KG1 (cell line): Measurements from ENCODE around the gene TFDP2.
"Not testable (repeated sequence)": the region's sequence is repeated elsewhere in the genome, so short reads cannot be mapped to it uniquely, and the experiment has no call there.

ENCODE experiments used
- DNase-seq: peaks from one replicate; lab custom pipeline; 2025; lab: John Stamatoyannopoulos, UW

Gene TFDP2

GRCh38 chr3:142148792-142149672 is at the start of gene TFDP2:
TFDP2 (minus strand) TSS chr3:142149544; CDS start chr3:142101749, 47,795 bp downstream.
- DNase-seq: peak; percentile 78

GRCh38 chr3:142188846-142189245 is 39.5 kb upstream of the TFDP2 start:
- DNase-seq: no peak

GRCh38 chr3:142180761-142181362 is 31.5 kb upstream of the TFDP2 start:
- DNase-seq: no peak

GRCh38 chr3:142175478-142175877 is 26.1 kb upstream of the TFDP2 start:
- DNase-seq: no peak

GRCh38 chr3:142174559-142174958 is 25.2 kb upstream of the TFDP2 start:
- DNase-seq: no peak

GRCh38 chr3:142168514-142168913 is 19.2 kb upstream of the TFDP2 start:
- no peak for DNase-seq

GRCh38 chr3:142165194-142165593 is 15.8 kb upstream of the TFDP2 start:
- no peak for DNase-seq

GRCh38 chr3:142159083-142159740 is 9.9 kb upstream of the TFDP2 start:
- DNase-seq: no peak

- DNase-seq: no peak
These were observed 4.8 kb upstream of the TFDP2 start for GRCh38 chr3:142154186-142154585.

- DNase-seq: no peak
These were observed 3.0 kb upstream of the TFDP2 start for GRCh38 chr3:142152384-142152783.

GRCh38 chr3:142151828-142152227 is 2.5 kb upstream of the TFDP2 start:
- DNase-seq: no peak

GRCh38 chr3:142151240-142151639 is 1.9 kb upstream of the TFDP2 start:
- DNase-seq: no peak

GRCh38 chr3:142150271-142150670 is 927 bp upstream of the TFDP2 start:
- DNase-seq: no peak

GRCh38 chr3:142149673-142149992 is 289 bp upstream of the TFDP2 start:
- DNase-seq: no peak

GRCh38 chr3:142148044-142148791 is 1.1 kb downstream of the TFDP2 start:
- peak; percentile 47 for DNase-seq

GRCh38 chr3:142144587-142144986 is 4.8 kb downstream of the TFDP2 start:
- DNase-seq: not testable (repeated sequence)

- DNase-seq: not testable (repeated sequence)
These were observed 8.6 kb downstream of the TFDP2 start for GRCh38 chr3:142140608-142141285.

GRCh38 chr3:142137089-142137488 is 12.3 kb downstream of the TFDP2 start:
- DNase-seq: not testable (repeated sequence)

GRCh38 chr3:142134799-142135325 is 14.5 kb downstream of the TFDP2 start:
- DNase-seq: no peak

GRCh38 chr3:142129516-142130171 is 19.7 kb downstream of the TFDP2 start:
- DNase-seq: no peak
